Measurements from ENCODE around the gene OR52E5.

OR52E5 gene

GRCh38 chr11:5941951-5942350 is 48.9 kb downstream of the OR52E5 start, which contains the start of gene OR56A3:
Gene OR56A3, plus strand, starts transcription at chr11:5942251. Its CDS starts 5,096 bp downstream, at chr11:5947347.
- H3K4me3 ChIP-seq (replicated peaks; ENCODE audit: low read depth, low read length) = no peak within 1 kb of the TSS
- no peak for TF ChIP-seq CTCF (IDR thresholded peaks at IDR 0.05; ENCODE audit: low read length, missing control alignments)
- no peak for DNase-seq (ENCODE audit: low read depth)
